ENCODE results near the gene ATP10A.
"Not testable (repeated sequence)": the region's sequence is repeated elsewhere in the genome, so short reads cannot be mapped to it uniquely, and the experiment has no call there.

Gene ATP10A

DNA sequence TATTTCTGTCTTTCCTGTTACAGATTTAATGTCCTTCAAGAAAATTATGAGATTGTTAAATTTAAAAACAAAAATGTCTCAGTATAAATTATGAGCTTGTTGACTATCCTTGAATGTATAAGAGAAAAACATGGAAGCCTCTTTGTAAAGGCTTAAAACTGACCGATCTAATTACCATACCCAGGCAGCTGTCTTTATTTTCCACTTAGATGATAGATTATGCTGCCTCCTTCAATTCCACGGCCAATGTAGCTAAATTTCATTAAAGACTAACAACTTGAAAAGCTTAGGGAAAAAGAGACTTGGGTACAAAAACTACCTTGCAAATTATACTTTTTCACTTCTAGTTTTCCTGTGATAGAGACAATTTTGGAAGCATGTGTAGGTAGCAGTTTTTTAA, 88.3 kb downstream of the ATP10A start:
- Mint-ChIP-seq H3K9me3 (no peaks in the 10 kb centered on the region), H3K27ac (peak overlapping the region in 1 of 3 experiments; percentile 48), H3K36me3 (ENCODE audit: low read depth) (no peaks in the 10 kb centered on the region), H3K4me1 (peaks cover 44% of the 10 kb centered on the region), H3K4me3 (no peak overlapping the region), H3K27me3 (ENCODE audit: low read depth) (no peaks in the 10 kb centered on the region)
- TF ChIP-seq, protein P1, sequence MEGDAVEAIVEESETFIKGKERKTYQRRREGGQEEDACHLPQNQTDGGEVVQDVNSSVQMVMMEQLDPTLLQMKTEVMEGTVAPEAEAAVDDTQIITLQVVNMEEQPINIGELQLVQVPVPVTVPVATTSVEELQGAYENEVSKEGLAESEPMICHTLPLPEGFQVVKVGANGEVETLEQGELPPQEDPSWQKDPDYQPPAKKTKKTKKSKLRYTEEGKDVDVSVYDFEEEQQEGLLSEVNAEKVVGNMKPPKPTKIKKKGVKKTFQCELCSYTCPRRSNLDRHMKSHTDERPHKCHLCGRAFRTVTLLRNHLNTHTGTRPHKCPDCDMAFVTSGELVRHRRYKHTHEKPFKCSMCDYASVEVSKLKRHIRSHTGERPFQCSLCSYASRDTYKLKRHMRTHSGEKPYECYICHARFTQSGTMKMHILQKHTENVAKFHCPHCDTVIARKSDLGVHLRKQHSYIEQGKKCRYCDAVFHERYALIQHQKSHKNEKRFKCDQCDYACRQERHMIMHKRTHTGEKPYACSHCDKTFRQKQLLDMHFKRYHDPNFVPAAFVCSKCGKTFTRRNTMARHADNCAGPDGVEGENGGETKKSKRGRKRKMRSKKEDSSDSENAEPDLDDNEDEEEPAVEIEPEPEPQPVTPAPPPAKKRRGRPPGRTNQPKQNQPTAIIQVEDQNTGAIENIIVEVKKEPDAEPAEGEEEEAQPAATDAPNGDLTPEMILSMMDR (IDR thresholded peaks at IDR 0.05; ENCODE audit: unreplicated experiment in 3 of 3) = no peak

DNA sequence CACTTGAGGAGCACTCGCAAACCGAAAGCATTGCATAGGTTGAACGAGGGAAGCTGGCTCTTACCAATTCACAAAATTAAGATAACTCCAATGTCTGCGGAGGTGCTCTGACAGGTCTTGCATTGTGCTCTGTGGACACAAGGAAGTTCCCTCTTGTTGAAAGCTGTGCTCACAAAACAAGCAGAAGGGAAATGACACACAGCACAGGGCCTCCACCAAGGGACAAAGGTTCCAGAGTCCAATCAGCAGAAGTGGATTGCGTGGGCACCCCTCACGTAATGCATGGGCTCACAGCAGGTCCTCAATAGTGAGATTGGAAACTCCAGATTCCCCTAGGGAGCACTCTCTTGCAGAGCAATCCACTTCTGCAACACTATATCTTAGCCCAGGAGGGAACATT, 89.9 kb downstream of the ATP10A start:
- TF ChIP-seq, protein P1 (IDR thresholded peaks at IDR 0.05; ENCODE audit: unreplicated experiment in 3 of 3) = no peak
- no peaks in the 10 kb centered on the region for H3K9me3 Mint-ChIP-seq
- no peak overlapping the region for H3K4me3 Mint-ChIP-seq
- H3K4me1 Mint-ChIP-seq = peaks cover 38% of the 10 kb centered on the region
- H3K27me3 Mint-ChIP-seq (ENCODE audit: low read depth) = peaks cover 3% of the 10 kb centered on the region
- no peaks in the 10 kb centered on the region for H3K36me3 Mint-ChIP-seq (ENCODE audit: low read depth)
- no peak overlapping the region for H3K27ac Mint-ChIP-seq

DNA sequence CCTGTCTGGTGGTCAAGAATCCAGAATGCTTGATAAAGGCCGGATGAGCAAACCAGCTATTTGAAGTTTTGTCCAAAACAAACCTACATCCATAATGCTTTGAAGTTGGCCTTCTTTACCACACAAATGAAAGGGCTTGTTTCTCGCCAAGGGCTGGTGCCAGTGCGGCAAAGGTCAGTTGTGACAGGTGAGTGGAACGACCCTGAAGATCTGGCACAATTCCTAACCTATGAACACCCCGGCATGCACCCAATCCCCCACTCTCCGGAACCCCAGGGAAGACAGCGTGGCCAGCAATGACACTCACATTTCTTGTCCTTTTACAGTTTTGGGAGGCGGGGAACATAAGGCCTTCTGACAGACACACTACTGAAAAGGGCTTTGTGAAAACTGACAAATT, 90.6 kb downstream of the ATP10A start:
- Mint-ChIP-seq H3K36me3 (ENCODE audit: low read depth) (no peaks in the 10 kb centered on the region), H3K4me3 (no peak overlapping the region), H3K4me1 (peaks cover 34% of the 10 kb centered on the region), H3K9me3 (no peaks in the 10 kb centered on the region), H3K27ac (no peak overlapping the region), H3K27me3 (ENCODE audit: low read depth) (peaks cover 4% of the 10 kb centered on the region)
- TF ChIP-seq, protein P1 (IDR thresholded peaks at IDR 0.05; ENCODE audit: unreplicated experiment in 3 of 3) = no peak

DNA sequence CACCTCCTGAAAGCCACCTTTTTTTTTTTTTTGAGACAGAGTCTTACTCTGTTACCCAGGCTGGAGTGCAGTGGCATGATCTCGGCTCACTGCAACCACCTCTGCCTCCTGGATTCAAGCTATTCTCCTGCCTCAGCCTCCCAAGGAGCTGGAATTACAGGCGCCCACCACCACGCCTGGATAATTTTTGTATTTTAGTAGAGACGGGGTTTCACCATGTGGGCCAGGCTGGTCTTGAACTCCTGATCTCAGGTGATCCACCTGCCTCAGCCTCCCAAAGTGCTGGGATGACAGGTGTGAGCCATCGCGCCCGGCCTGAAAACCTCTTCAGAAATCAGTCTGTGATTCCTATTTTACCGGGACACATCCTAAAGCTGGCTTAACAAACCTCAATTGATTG, 91.4 kb downstream of the ATP10A start:
- H3K4me1 Mint-ChIP-seq = peaks cover 32% of the 10 kb centered on the region
- H3K9me3 Mint-ChIP-seq; H3K36me3 Mint-ChIP-seq (ENCODE audit: low read depth); H3K27ac Mint-ChIP-seq; H3K4me3 Mint-ChIP-seq: not testable (repeated sequence)
- H3K27me3 Mint-ChIP-seq (ENCODE audit: low read depth) = peaks cover 11% of the 10 kb centered on the region

DNA sequence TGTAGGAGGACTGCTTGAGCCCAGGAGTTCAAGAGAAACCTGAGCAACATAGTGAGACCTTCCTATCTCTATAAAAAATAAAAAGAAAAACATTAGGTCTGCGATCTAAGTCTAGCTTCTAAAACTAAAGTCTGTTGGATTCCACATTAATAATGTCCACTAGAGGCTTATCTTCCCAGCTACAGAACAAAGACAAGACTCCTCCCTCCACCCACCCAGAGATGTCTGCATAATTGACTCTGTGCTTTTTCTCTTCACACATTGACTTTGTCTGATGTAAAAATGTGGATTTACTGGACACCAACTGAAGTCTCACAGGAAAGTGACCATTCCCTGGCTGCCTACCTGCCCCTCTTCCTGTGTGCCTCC, 91.8 kb downstream of the ATP10A start:
- H3K4me3 Mint-ChIP-seq = no peak overlapping the region
- TF ChIP-seq, protein P1 (IDR thresholded peaks at IDR 0.05; ENCODE audit: unreplicated experiment in 3 of 3) = no peak
- peaks cover 30% of the 10 kb centered on the region for H3K4me1 Mint-ChIP-seq
- peaks cover 11% of the 10 kb centered on the region for H3K27me3 Mint-ChIP-seq (ENCODE audit: low read depth)
- no peaks in the 10 kb centered on the region for H3K36me3 Mint-ChIP-seq (ENCODE audit: low read depth)
- no peaks in the 10 kb centered on the region for H3K9me3 Mint-ChIP-seq
- peak overlapping the region in 1 of 3 experiments; percentile 46 for H3K27ac Mint-ChIP-seq

DNA sequence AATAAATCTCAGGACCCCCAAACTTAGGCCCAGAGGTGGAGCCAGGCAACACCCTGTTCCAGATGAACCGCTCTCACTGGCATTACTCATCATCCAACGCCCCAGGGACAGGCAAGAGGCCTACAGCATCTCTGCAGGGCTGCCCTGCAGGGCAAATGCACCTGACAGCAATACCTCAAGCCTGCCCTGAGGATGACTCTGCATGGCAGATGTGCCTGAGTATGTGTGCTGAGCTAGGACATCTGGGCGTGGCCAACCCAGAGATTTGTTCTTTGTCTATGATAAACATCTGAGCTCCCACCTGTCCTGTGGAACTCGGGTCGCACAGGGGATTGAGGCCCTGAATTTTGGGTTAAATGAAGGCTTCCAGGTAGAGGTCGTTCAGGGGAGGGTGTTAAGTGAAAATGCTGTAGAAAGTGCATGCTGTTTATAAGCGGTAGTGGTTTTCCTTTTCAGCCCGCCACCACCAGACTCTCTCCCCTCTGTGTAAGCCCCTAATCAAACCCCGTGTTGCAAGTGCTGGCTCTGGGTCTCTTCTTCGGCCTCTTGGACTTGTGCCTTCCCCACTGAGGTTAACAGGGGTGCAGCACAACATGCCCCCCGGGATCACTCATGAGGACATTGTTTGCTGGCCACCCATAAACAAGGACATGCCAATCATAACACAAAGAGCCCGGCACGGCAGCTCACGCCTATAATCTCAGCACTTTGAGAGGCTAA, 92.3 kb downstream of the ATP10A start:
- Mint-ChIP-seq H3K4me3 (no peak overlapping the region), H3K9me3 (no peaks in the 10 kb centered on the region), H3K4me1 (peaks cover 28% of the 10 kb centered on the region), H3K27ac (peak overlapping the region in 1 of 3 experiments; percentile 46), H3K27me3 (ENCODE audit: low read depth) (peaks cover 11% of the 10 kb centered on the region), H3K36me3 (ENCODE audit: low read depth) (no peaks in the 10 kb centered on the region)
- TF ChIP-seq, protein P1 (IDR thresholded peaks at IDR 0.05; ENCODE audit: unreplicated experiment in 3 of 3) = no peak

Measured in nephron (organoid).